ENCODE results near the gene SND1. TPM values are rescaled to one million over a fixed set of nuclear protein-coding genes. Genes with fewer than 3 reads are reported as not detected.

Gene SND1
- total RNA-seq (100 to 1,000 TPM; 136 to 150 TPM), polyA plus RNA-seq (10 to 100 TPM; 50.3 to 73.2 TPM)
- long read RNA-seq, donor 1, transcript SND1-201 (24 exons, 3,476 nt): major isoform, 171 of 433 reads
- long read RNA-seq, donor 1, partial matches to known transcripts: 225 of 433 reads
- long read RNA-seq, donor 1, other reads (novel, unspliced or antisense): 37 of 433 reads
- long read RNA-seq, donor 2, transcript SND1-201 (24 exons, 3,476 nt): major isoform, 39 of 88 reads
- long read RNA-seq, donor 2, partial matches to known transcripts: 27 of 88 reads
- long read RNA-seq, donor 2, other reads (novel, unspliced or antisense): 20 of 88 reads

DNA sequence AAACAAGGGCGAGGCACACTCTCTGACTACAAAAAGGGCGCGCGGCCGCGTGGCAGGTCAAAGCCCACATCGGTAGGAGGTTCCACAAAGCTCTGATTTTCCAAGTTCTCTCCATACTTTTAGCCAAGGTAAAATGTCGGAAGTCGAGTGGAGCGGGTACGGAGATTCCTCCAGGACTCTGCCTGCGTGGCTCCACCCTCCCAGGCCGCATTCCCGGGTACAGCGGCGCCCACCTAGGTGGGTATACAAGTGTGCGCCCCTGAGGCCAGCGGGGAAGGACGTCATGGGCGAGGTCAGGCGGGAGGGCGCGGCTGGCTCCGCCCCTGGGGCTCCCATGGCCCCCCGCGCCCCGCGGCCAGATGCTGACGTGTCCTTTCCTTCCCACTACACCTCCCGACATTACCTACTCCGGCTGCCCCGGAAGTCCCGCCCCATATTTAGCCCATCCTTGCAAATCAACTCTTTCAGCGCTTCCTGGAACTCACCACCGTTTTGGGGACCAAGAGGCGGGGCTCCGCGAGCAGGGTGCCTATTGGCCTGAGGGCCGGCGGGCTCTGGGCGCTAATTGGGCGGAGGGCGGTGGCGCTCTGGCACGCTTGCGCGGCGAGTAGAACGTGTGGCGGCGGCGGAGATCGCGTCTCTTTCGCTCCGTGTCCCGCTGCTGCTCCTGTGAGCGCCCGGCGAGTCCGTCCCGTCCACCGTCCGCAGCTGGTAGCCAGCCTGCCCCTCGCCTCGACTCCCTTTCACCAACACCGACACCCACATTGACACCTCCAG lies at the start of gene SND1:
TSS of gene SND1 (plus strand) at position 639 of the 777 bp plus-strand sequence. CDS start 180 bp downstream, outside the sequence.
- intact Hi-C loops (cut with DNase I): loop anchor here (2.0 to 5.0 kb wide), 2 partner anchors 64 to 259 kb away; partner anchors contain the start of genes ARF5 (in 1 of the 2), GCC1 (in 1 of the 2) and ZNF800 (in 1 of the 2)
- Histone ChIP-seq H3K27me3 (ENCODE audit: control insufficient read depth in 1 of 2, insufficient read depth in 2 of 2, low read length in 1 of 2) (no peaks in the 10 kb centered on the region), H3K9me3 (ENCODE audit: control insufficient read depth, low read length) (no peaks in the 10 kb centered on the region), H3K27ac (ENCODE audit: low read depth in 1 of 2, low read length in 2 of 2) (peak within 1 kb of the TSS; percentile 43 to 93), H3K4me1 (ENCODE audit: control insufficient read depth in 1 of 2, insufficient read depth in 2 of 2, low read length in 2 of 2) (no peaks in the 10 kb centered on the region), H3K36me3 (ENCODE audit: control insufficient read depth in 1 of 2, insufficient read depth in 2 of 2, low read length in 1 of 2) (no peaks in the 10 kb centered on the region), H3K4me3 (ENCODE audit: low read length in 2 of 2) (peak within 1 kb of the TSS; percentile 72 to 79)
- 0 to 1% methylated on average over 61 to 67 of the region's 67 CpGs for WGBS, 2 donors
- DNase-seq (peak; percentile 99 to 100), ATAC-seq (ENCODE audit: low FRiP score) (peak; percentile 98)

GRCh38 chr7:127608446-127608845 lies 43.5 kb upstream of the SND1 start:
- no peak overlapping the region for H3K27ac ChIP-seq (ENCODE audit: low read depth in 1 of 2, low read length in 2 of 2)
- 90 to 94% methylated on average over 6 of the region's 6 CpGs for WGBS, 2 donors

GRCh38 chr7:127609297-127609696 lies 42.7 kb upstream of the SND1 start:
- Histone ChIP-seq H3K36me3 (ENCODE audit: control insufficient read depth in 1 of 2, insufficient read depth in 2 of 2, low read length in 1 of 2) (no peaks in the 10 kb centered on the region), H3K27me3 (ENCODE audit: control insufficient read depth in 1 of 2, insufficient read depth in 2 of 2, low read length in 1 of 2) (peaks cover 0 to 2% of the 10 kb centered on the region in 2 donors), H3K4me3 (ENCODE audit: low read length in 2 of 2) (no peak overlapping the region), H3K27ac (ENCODE audit: low read depth in 1 of 2, low read length in 2 of 2) (no peak overlapping the region), H3K9me3 (ENCODE audit: control insufficient read depth, low read length) (peaks cover 1% of the 10 kb centered on the region), H3K4me1 (ENCODE audit: control insufficient read depth in 1 of 2, insufficient read depth in 2 of 2, low read length in 2 of 2) (no peaks in the 10 kb centered on the region)
- DNase-seq (no peak), ATAC-seq (ENCODE audit: low FRiP score) (no peak)
- WGBS, 2 donors: 88 to 92% methylated on average over 6 of the region's 6 CpGs
- intact Hi-C loops (cut with DNase I): no loop called here

More at GRCh38 chr7:127608446-127608845, 43.5 kb upstream of the SND1 start:
- intact Hi-C loops (cut with DNase I): no loop called here
- no peaks in the 10 kb centered on the region for H3K36me3 ChIP-seq (ENCODE audit: control insufficient read depth in 1 of 2, insufficient read depth in 2 of 2, low read length in 1 of 2)
- peaks cover 0 to 2% of the 10 kb centered on the region in 2 donors for H3K27me3 ChIP-seq (ENCODE audit: control insufficient read depth in 1 of 2, insufficient read depth in 2 of 2, low read length in 1 of 2)
- H3K4me1 ChIP-seq (ENCODE audit: control insufficient read depth in 1 of 2, insufficient read depth in 2 of 2, low read length in 2 of 2): no peaks in the 10 kb centered on the region
- ATAC-seq (ENCODE audit: low FRiP score) (no peak), DNase-seq (no peak)
- peaks cover 1% of the 10 kb centered on the region for H3K9me3 ChIP-seq (ENCODE audit: control insufficient read depth, low read length)
- H3K4me3 ChIP-seq (ENCODE audit: low read length in 2 of 2): no peak overlapping the region

DNA sequence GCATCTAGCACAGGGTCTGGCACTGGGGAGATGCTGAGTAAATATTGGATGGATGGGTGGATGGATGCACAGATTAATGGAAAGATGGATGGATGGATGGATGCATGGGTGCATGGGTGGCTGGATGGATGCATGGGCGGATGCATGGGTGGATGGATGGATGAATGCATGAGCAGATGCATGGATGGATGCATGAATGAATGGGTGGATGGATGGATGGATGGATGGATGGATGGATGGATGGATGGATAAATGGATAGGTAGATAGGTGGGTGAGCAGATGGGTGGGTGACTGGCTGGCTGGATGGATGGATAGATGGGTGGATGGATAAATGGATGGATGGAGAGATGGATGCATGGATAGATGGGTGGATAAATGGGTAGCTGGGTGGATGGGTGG lies 39.7 kb upstream of the SND1 start:
- 90 to 92% methylated on average over 1 of the region's 1 CpG for WGBS, 2 donors
- ATAC-seq (ENCODE audit: low FRiP score): no peak

DNA sequence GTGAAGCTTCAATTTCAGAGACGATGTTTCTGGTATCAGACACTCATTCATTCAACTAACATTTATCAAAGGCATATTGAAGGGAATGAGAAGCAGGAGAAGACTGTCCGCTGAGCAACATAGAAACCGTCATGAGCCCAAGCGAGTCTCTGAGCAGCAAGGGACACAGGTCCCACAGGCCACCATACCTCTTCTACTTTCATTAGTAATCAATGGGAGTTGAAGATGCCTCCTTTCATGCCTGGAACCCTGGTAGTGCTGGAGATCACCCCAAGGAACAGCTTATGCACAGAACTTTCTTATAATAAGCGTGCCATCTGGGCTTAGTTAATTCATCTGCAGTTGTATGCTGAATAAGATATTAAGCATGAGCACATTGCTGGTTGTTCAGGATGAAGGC lies 35.3 kb upstream of the SND1 start:
- H3K4me1 ChIP-seq (ENCODE audit: control insufficient read depth in 1 of 2, insufficient read depth in 2 of 2, low read length in 2 of 2): no peaks in the 10 kb centered on the region
- H3K27me3 ChIP-seq (ENCODE audit: control insufficient read depth in 1 of 2, insufficient read depth in 2 of 2, low read length in 1 of 2): peaks cover 0 to 3% of the 10 kb centered on the region in 2 donors
- H3K36me3 ChIP-seq (ENCODE audit: control insufficient read depth in 1 of 2, insufficient read depth in 2 of 2, low read length in 1 of 2): no peaks in the 10 kb centered on the region
- intact Hi-C loops (cut with DNase I): no loop called here
- no peak overlapping the region for H3K4me3 ChIP-seq (ENCODE audit: low read length in 2 of 2)
- 87 to 89% methylated on average over 5 of the region's 5 CpGs for WGBS, 2 donors
- no peak overlapping the region for H3K27ac ChIP-seq (ENCODE audit: low read depth in 1 of 2, low read length in 2 of 2)
- ATAC-seq (ENCODE audit: low FRiP score) (no peak), DNase-seq (no peak)
- H3K9me3 ChIP-seq (ENCODE audit: control insufficient read depth, low read length): no peaks in the 10 kb centered on the region

More for the DNA sequence above, 39.7 kb upstream of the SND1 start:
- H3K27me3 ChIP-seq (ENCODE audit: control insufficient read depth in 1 of 2, insufficient read depth in 2 of 2, low read length in 1 of 2): peaks cover 0 to 2% of the 10 kb centered on the region in 2 donors
- H3K4me1 ChIP-seq (ENCODE audit: control insufficient read depth in 1 of 2, insufficient read depth in 2 of 2, low read length in 2 of 2): no peaks in the 10 kb centered on the region
- H3K36me3 ChIP-seq (ENCODE audit: control insufficient read depth in 1 of 2, insufficient read depth in 2 of 2, low read length in 1 of 2): no peaks in the 10 kb centered on the region
- DNase-seq: no peak
- intact Hi-C loops (cut with DNase I): no loop called here
- peaks cover 1% of the 10 kb centered on the region for H3K9me3 ChIP-seq (ENCODE audit: control insufficient read depth, low read length)
- H3K27ac ChIP-seq (ENCODE audit: low read depth in 1 of 2, low read length in 2 of 2): no peak overlapping the region
- H3K4me3 ChIP-seq (ENCODE audit: low read length in 2 of 2): no peak overlapping the region

- H3K36me3 ChIP-seq (ENCODE audit: control insufficient read depth in 1 of 2, insufficient read depth in 2 of 2, low read length in 1 of 2): no peaks in the 10 kb centered on the region
- peaks cover 0 to 3% of the 10 kb centered on the region in 2 donors for H3K27me3 ChIP-seq (ENCODE audit: control insufficient read depth in 1 of 2, insufficient read depth in 2 of 2, low read length in 1 of 2)
- no peaks in the 10 kb centered on the region for H3K9me3 ChIP-seq (ENCODE audit: control insufficient read depth, low read length)
- H3K4me3 ChIP-seq (ENCODE audit: low read length in 2 of 2): no peak within 1 kb of the TSS
- DNase-seq: no peak
- no peak for ATAC-seq (ENCODE audit: low FRiP score)
- no peaks in the 10 kb centered on the region for H3K4me1 ChIP-seq (ENCODE audit: control insufficient read depth in 1 of 2, insufficient read depth in 2 of 2, low read length in 2 of 2)
- 50 to 52% methylated on average over 2 of the region's 2 CpGs for WGBS, 2 donors
- H3K27ac ChIP-seq (ENCODE audit: low read depth in 1 of 2, low read length in 2 of 2): no peak within 1 kb of the TSS
- intact Hi-C loops (cut with DNase I): no loop called here
These were observed 34.0 kb upstream of the SND1 start, which contains the start of gene PAX4 for GRCh38 chr7:127618042-127618441. Gene PAX4, minus strand, starts transcription at chr7:127618142. Its CDS starts 2,214 bp downstream, at chr7:127615928.

- Histone ChIP-seq H3K9me3 (ENCODE audit: control insufficient read depth, low read length) (no peaks in the 10 kb centered on the region), H3K27me3 (ENCODE audit: control insufficient read depth in 1 of 2, insufficient read depth in 2 of 2, low read length in 1 of 2) (peaks cover 0 to 3% of the 10 kb centered on the region in 2 donors), H3K36me3 (ENCODE audit: control insufficient read depth in 1 of 2, insufficient read depth in 2 of 2, low read length in 1 of 2) (no peaks in the 10 kb centered on the region), H3K27ac (ENCODE audit: low read depth in 1 of 2, low read length in 2 of 2) (no peak overlapping the region), H3K4me1 (ENCODE audit: control insufficient read depth in 1 of 2, insufficient read depth in 2 of 2, low read length in 2 of 2) (no peaks in the 10 kb centered on the region), H3K4me3 (ENCODE audit: low read length in 2 of 2) (no peak overlapping the region)
- no peak for ATAC-seq (ENCODE audit: low FRiP score)
- 67 to 70% methylated on average over 1 of the region's 1 CpG for WGBS, 2 donors
- no peak for DNase-seq
- intact Hi-C loops (cut with DNase I): no loop called here
These were observed 33.2 kb upstream of the SND1 start for GRCh38 chr7:127618775-127619174.

- Histone ChIP-seq H3K9me3 (ENCODE audit: control insufficient read depth, low read length) (no peaks in the 10 kb centered on the region), H3K4me3 (ENCODE audit: low read length in 2 of 2) (no peak overlapping the region), H3K27ac (ENCODE audit: low read depth in 1 of 2, low read length in 2 of 2) (no peak overlapping the region), H3K27me3 (ENCODE audit: control insufficient read depth in 1 of 2, insufficient read depth in 2 of 2, low read length in 1 of 2) (peaks cover 0 to 3% of the 10 kb centered on the region in 2 donors), H3K36me3 (ENCODE audit: control insufficient read depth in 1 of 2, insufficient read depth in 2 of 2, low read length in 1 of 2) (no peaks in the 10 kb centered on the region), H3K4me1 (ENCODE audit: control insufficient read depth in 1 of 2, insufficient read depth in 2 of 2, low read length in 2 of 2) (no peaks in the 10 kb centered on the region)
- ATAC-seq (ENCODE audit: low FRiP score): no peak
- no peak for DNase-seq
- intact Hi-C loops (cut with DNase I): no loop called here
- WGBS, 2 donors: 3 to 5% methylated on average over 27 of the region's 27 CpGs
These were observed 32.2 kb upstream of the SND1 start for GRCh38 chr7:127619681-127620405.
